SK-N-SH (cell line): ENCODE measurements around the gene FAM9C. TPM values are rescaled to one million over a fixed set of nuclear protein-coding genes. Genes with fewer than 3 reads are reported as not detected.

Source experiments
- CTCF ChIA-PET: fragments of 300-600, 350-600 bp; formaldehyde crosslinking; extraction: SDS; loops from one replicate; lab custom pipeline; 2021; lab: Yijun Ruan, JAX
- POLR2A ChIA-PET: fragments of 350-600 bp; sonication (Branson Sonifier 250); formaldehyde crosslinking; extraction: SDS; loops from one replicate; lab custom pipeline; 2020; ENCODE audit warnings: antibody characterized with exemption, inconsistent platforms; lab: Yijun Ruan, JAX
- DNase-seq: peaks from one replicate; pipeline ENCODE4 v3.0.0; 2012
- H2AFZ ChIP-seq: fragments of 200-600 bp; sonication (generic); 2 replicates; pipeline ENCODE4 v1.8.1; 2016; ENCODE audit warnings: antibody characterized with exemption, mild to moderate bottlenecking, low read depth
- H3F3A ChIP-seq: fragments of 200-600 bp; sonication (generic); replicated peaks from 2 replicates; pipeline ENCODE3; 2016; ENCODE audit warnings: antibody characterized with exemption, mild to moderate bottlenecking; ENCODE audit not compliant: insufficient read depth
- H3K27ac ChIP-seq, 2 experiments: fragments of 200-500 bp in 1 of 2; fragments of 200-600 bp in 1 of 2; sonication (Bioruptor generic) in 1 of 2; sonication (generic), shearing (Covaris generic) in 1 of 2; 2 replicates each; pipeline versions ENCODE4 v1.5.1 to v1.6.1; 2014 to 2016; ENCODE audit warnings: low read depth in 2 of 2, inconsistent platforms in 1 of 2, low read length in 1 of 2, mild to moderate bottlenecking in 1 of 2, mixed read lengths in 1 of 2
- H3K27me3 ChIP-seq: fragments of 200-600 bp; sonication (generic), shearing (Covaris generic); 2 replicates; pipeline ENCODE4 v1.6.1; 2016; ENCODE audit warnings: mixed run types; ENCODE audit not compliant: insufficient read depth
- H3K36me3 ChIP-seq, 2 experiments: fragments of 200-500 bp in 1 of 2; fragments of 200-600 bp in 1 of 2; sonication (Bioruptor generic) in 1 of 2; sonication (generic) in 1 of 2; replicated peaks in 1 of 2; 2 replicates each; pipeline versions ENCODE3 to v1.5.1; 2014 to 2016; ENCODE audit warnings: low read length in 1 of 2, mild to moderate bottlenecking in 1 of 2; ENCODE audit not compliant: insufficient read depth in 2 of 2, control insufficient read depth in 1 of 2
- H3K4me1 ChIP-seq, 2 experiments: fragments of 200-500 bp in 1 of 2; fragments of 200-600 bp in 1 of 2; sonication (Bioruptor generic) in 1 of 2; sonication (generic), shearing (Covaris generic) in 1 of 2; 2 replicates each; pipeline versions ENCODE4 v1.5.1 to v1.6.1; 2014 to 2016; ENCODE audit warnings: low read depth in 1 of 2, low read length in 1 of 2, mixed run types in 1 of 2; ENCODE audit not compliant: insufficient read depth in 2 of 2, control insufficient read depth in 1 of 2
- H3K4me2 ChIP-seq: fragments of 200-600 bp; sonication (generic), shearing (Covaris generic); 2 replicates; pipeline ENCODE4 v1.6.1; 2017; ENCODE audit warnings: mixed run types
- H3K4me3 ChIP-seq, 2 experiments: fragments of 200-500 bp in 1 of 2; fragments of 200-600 bp in 1 of 2; sonication (Bioruptor generic) in 1 of 2; sonication (generic), shearing (Covaris generic) in 1 of 2; 2 replicates each; pipeline versions ENCODE4 v1.5.1 to v1.8.1; 2014 to 2016; ENCODE audit warnings: low read depth in 2 of 2, inconsistent platforms in 1 of 2, low read length in 1 of 2, mild to moderate bottlenecking in 1 of 2, mixed read lengths in 1 of 2, moderate library complexity in 1 of 2
- H3K79me2 ChIP-seq: fragments of 200-600 bp; sonication (generic); 2 replicates; pipeline ENCODE4 v1.8.1; 2017; ENCODE audit warnings: mild to moderate bottlenecking; ENCODE audit not compliant: insufficient read depth
- H3K9ac ChIP-seq: fragments of 200-600 bp; sonication (generic); 2 replicates; pipeline ENCODE4 v1.6.1; 2017; ENCODE audit warnings: mixed run types
- H3K9me2 ChIP-seq: fragments of 200-600 bp; sonication (generic); 2 replicates; pipeline ENCODE4 v1.6.1; 2017; ENCODE audit warnings: mixed run types
- H3K9me3 ChIP-seq: fragments of 200-600 bp; sonication (generic); 2 replicates; pipeline ENCODE4 v1.6.1; 2017; ENCODE audit warnings: mixed run types, mild to moderate bottlenecking, moderate library complexity
- H4K20me1 ChIP-seq: fragments of 200-600 bp; sonication (generic); 2 replicates; pipeline ENCODE4 v1.6.1; 2017; ENCODE audit warnings: mild to moderate bottlenecking, mixed run types; ENCODE audit not compliant: insufficient read depth
- EP300 ChIP-seq, 2 experiments: IDR thresholded peaks; 2 replicates each; pipeline versions ENCODE4 v1.4.0 to v1.6.1; 2012; ENCODE audit warnings: borderline replicate concordance in 1 of 2, low read depth in 1 of 2, low read length in 1 of 2
- FOXJ3 ChIP-seq: sonication (generic); formaldehyde crosslinking; IDR thresholded peaks from 2 replicates; pipeline ENCODE4 v1.5.1; 2020; ENCODE audit warnings: mild to moderate bottlenecking, missing genetic modification reagents
- GABPA ChIP-seq: IDR thresholded peaks from 2 replicates; pipeline ENCODE4 v1.4.0; 2012; ENCODE audit warnings: low read depth, mild to moderate bottlenecking
- MEF2A ChIP-seq: IDR thresholded peaks from 2 replicates; pipeline ENCODE4 v1.4.0; 2012; ENCODE audit warnings: low read depth, borderline replicate concordance
- MXI1 ChIP-seq: IDR thresholded peaks from 2 replicates; pipeline ENCODE4 v1.6.1; 2012; ENCODE audit warnings: mild to moderate bottlenecking, low read depth, low read length, improper control_type of control experiment
- NFIC ChIP-seq: IDR thresholded peaks from 2 replicates; pipeline ENCODE4 v1.4.0; 2012; ENCODE audit warnings: borderline replicate concordance
- NRF1 ChIP-seq: IDR thresholded peaks from 2 replicates; pipeline ENCODE4 v1.6.1; 2012; ENCODE audit warnings: low read depth, mild to moderate bottlenecking, low read length
- POLR2AphosphoS5 ChIP-seq: IDR thresholded peaks from 2 replicates; pipeline ENCODE4 v1.6.1; 2012; ENCODE audit warnings: low read depth, low read length
- RAD21 ChIP-seq: IDR thresholded peaks from 2 replicates; pipeline ENCODE4 v1.6.1; 2012; ENCODE audit warnings: mild to moderate bottlenecking, low read length
- RFX5 ChIP-seq: IDR thresholded peaks from 2 replicates; pipeline ENCODE4 v1.6.1; 2012; ENCODE audit warnings: mild to moderate bottlenecking, improper control_type of control experiment, low read length
- RXRA ChIP-seq: IDR thresholded peaks from 2 replicates; pipeline ENCODE4 v1.4.0; 2012; ENCODE audit warnings: low read depth, mild to moderate bottlenecking, borderline replicate concordance
- SIN3A ChIP-seq: IDR thresholded peaks from 2 replicates; pipeline ENCODE4 v1.6.1; 2012; ENCODE audit warnings: low read depth, mild to moderate bottlenecking, low read length, moderate library complexity, borderline replicate concordance
- SMC3 ChIP-seq: IDR thresholded peaks from 2 replicates; pipeline ENCODE4 v1.6.1; 2012; ENCODE audit warnings: low read depth, low read length, improper control_type of control experiment
- TAF1 ChIP-seq: IDR thresholded peaks from 2 replicates; pipeline ENCODE4 v1.6.1; 2012; ENCODE audit warnings: low read depth, mild to moderate bottlenecking, low read length, moderate library complexity, borderline replicate concordance
- YY1 ChIP-seq: IDR thresholded peaks from 2 replicates; pipeline ENCODE4 v1.4.0; 2012; ENCODE audit warnings: low read depth, mild to moderate bottlenecking
- WGBS: methylation state at CpG from one replicate; pipeline ENCODE4 v1.1.6; 2017; ENCODE audit warnings: low lambda C conversion rate; 5-methylcytosine and 5-hydroxymethylcytosine counted together
- polyA plus RNA-seq, 3 experiments: library from polyadenylated mRNA; depleted of rRNA; stranded (reverse); fragments of >200 nt; gene quantifications; 2 replicates each; pipeline ENCODE4 v1.2.3, GENCODE V29; 2012
- TF ChIP-seq, protein P1 (sequence below): IDR thresholded peaks from 2 replicates; pipeline ENCODE4 v1.4.0; 2012; ENCODE audit warnings: low read depth, borderline replicate concordance
- TF ChIP-seq, protein P2 (sequence below): IDR thresholded peaks from 2 replicates; pipeline ENCODE4 v1.4.0; 2012; ENCODE audit warnings: low read depth, borderline replicate concordance
- TF ChIP-seq, protein P3 (sequence below): IDR thresholded peaks from 2 replicates; pipeline ENCODE4 v1.6.1; 2012; ENCODE audit warnings: mild to moderate bottlenecking, low read depth, low read length, moderate library complexity
- TF ChIP-seq, protein P4 (sequence below): IDR thresholded peaks from 2 replicates; pipeline ENCODE4; 2012

The FAM9C gene
- polyA plus RNA-seq, 1 of the 3 experiments (the other 2 are of a cell fraction), result 2.6 TPM

DNA sequence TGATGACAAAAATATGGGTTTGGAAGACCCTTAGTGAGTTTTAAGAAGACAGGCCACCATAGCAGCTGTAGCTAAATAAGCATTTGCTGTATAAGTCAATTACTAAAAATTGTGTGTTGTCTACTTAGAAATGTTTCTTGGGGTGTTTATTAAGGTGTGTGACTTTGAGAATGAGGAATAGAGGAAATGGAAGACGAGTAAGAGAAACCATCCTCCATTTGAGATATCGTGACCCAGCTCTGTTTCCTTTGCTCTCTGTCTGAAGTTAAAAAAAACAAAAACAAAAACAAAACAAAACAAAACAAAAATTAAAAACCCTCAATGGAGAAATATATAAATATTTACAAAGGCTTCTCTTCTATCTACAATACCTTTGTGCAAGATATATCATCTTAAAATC is 41.7 kb upstream of the FAM9C start (continued):
- TF ChIP-seq NRF1, result no peak
- TF ChIP-seq, protein P1, sequence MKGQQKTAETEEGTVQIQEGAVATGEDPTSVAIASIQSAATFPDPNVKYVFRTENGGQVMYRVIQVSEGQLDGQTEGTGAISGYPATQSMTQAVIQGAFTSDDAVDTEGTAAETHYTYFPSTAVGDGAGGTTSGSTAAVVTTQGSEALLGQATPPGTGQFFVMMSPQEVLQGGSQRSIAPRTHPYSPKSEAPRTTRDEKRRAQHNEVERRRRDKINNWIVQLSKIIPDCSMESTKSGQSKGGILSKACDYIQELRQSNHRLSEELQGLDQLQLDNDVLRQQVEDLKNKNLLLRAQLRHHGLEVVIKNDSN, result no peak
- TF ChIP-seq GABPA, result no peak
- TF ChIP-seq MXI1, result no peak
- no peak for TF ChIP-seq RXRA

DNA sequence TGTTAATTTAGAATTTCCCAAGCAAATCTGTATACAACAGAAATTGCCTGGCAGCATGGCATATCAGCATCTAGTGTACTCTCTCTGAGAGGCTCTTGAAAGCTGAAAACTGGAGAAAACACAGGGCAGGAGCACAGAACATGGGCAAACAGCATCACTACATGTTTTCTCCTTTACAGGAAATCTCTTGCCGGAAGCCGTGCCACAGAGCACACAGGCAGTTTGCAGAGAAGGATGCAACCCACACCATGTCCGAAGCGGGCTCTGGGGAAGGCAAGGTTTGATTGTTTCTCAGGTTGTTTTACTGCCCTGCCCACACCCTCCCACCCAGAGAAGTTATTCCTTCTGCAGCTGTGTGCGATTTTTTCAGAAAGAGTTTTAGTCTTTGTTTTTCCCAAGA is 41.1 kb upstream of the FAM9C start:
- CTCF ChIA-PET, result interaction anchor here (0.6 kb wide), 1 partner anchor 1110 kb away, joined by 3 read pairs; no protein-coding TSS in a partner anchor
- Histone ChIP-seq H3K9ac (no peak overlapping the region), H3K4me3 (no peak overlapping the region), H3F3A (peaks cover 10% of the 10 kb centered on the region), H3K4me1 (no peaks in the 10 kb centered on the region; a peak in 1 of 4 replicates), H3K79me2 (no peaks in the 10 kb centered on the region), H3K4me2 (no peak overlapping the region), H2AFZ (no peak overlapping the region), H3K27ac (no peak overlapping the region), H3K9me2 (no peaks in the 10 kb centered on the region), H4K20me1 (no peaks in the 10 kb centered on the region), H3K9me3 (no peaks in the 10 kb centered on the region), H3K36me3 (no peaks in the 10 kb centered on the region), H3K27me3 (no peaks in the 10 kb centered on the region)
- POLR2A ChIA-PET, result no interaction called here
- TF ChIP-seq GABPA, result no peak
- TF ChIP-seq POLR2AphosphoS5, result no peak
- WGBS, result 66% methylated on average over 4 of the region's 5 CpGs
- DNase-seq, result no peak

DNA sequence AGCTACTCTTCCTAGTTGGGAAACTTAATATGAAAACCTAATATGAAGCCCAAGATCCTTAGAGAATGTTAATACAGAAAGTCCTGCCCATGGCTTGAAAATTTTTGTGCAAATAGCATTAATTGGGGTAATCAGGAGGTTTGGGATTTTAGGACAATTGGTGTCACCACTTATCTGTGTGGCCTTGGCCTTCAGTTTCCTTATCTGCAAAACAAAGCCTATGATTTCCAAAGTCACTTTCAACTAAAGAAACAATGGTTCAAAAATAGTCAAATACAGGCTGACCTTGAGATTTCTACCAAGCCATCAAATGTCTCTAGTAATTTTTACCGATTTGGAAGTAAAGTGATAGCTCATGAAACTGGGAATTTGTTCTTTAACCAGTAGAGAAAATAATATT is 40.2 kb upstream of the FAM9C start:
- H3K4me1 ChIP-seq, result no peaks in the 10 kb centered on the region; a peak in 1 of 4 replicates
- no peak overlapping the region for H3K4me3 ChIP-seq
- H3K9me2 ChIP-seq, result no peaks in the 10 kb centered on the region
- TF ChIP-seq EP300 (IDR thresholded peaks at IDR 0.05; ENCODE audit: borderline replicate concordance in 1 of 2, low read depth in 1 of 2, low read length in 1 of 2) (no peak), RFX5 (no peak), POLR2AphosphoS5 (no peak), RAD21 (no peak), NFIC (no peak), TAF1 (no peak), YY1 (no peak), MEF2A (no peak), NRF1 (no peak), GABPA (no peak), FOXJ3 (CRISPR knock-in tag) (no peak), SMC3 (no peak), SIN3A (no peak)
- TF ChIP-seq, protein P2, sequence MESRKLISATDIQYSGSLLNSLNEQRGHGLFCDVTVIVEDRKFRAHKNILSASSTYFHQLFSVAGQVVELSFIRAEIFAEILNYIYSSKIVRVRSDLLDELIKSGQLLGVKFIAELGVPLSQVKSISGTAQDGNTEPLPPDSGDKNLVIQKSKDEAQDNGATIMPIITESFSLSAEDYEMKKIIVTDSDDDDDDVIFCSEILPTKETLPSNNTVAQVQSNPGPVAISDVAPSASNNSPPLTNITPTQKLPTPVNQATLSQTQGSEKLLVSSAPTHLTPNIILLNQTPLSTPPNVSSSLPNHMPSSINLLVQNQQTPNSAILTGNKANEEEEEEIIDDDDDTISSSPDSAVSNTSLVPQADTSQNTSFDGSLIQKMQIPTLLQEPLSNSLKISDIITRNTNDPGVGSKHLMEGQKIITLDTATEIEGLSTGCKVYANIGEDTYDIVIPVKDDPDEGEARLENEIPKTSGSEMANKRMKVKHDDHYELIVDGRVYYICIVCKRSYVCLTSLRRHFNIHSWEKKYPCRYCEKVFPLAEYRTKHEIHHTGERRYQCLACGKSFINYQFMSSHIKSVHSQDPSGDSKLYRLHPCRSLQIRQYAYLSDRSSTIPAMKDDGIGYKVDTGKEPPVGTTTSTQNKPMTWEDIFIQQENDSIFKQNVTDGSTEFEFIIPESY, result no peak
- TF ChIP-seq, protein P3, sequence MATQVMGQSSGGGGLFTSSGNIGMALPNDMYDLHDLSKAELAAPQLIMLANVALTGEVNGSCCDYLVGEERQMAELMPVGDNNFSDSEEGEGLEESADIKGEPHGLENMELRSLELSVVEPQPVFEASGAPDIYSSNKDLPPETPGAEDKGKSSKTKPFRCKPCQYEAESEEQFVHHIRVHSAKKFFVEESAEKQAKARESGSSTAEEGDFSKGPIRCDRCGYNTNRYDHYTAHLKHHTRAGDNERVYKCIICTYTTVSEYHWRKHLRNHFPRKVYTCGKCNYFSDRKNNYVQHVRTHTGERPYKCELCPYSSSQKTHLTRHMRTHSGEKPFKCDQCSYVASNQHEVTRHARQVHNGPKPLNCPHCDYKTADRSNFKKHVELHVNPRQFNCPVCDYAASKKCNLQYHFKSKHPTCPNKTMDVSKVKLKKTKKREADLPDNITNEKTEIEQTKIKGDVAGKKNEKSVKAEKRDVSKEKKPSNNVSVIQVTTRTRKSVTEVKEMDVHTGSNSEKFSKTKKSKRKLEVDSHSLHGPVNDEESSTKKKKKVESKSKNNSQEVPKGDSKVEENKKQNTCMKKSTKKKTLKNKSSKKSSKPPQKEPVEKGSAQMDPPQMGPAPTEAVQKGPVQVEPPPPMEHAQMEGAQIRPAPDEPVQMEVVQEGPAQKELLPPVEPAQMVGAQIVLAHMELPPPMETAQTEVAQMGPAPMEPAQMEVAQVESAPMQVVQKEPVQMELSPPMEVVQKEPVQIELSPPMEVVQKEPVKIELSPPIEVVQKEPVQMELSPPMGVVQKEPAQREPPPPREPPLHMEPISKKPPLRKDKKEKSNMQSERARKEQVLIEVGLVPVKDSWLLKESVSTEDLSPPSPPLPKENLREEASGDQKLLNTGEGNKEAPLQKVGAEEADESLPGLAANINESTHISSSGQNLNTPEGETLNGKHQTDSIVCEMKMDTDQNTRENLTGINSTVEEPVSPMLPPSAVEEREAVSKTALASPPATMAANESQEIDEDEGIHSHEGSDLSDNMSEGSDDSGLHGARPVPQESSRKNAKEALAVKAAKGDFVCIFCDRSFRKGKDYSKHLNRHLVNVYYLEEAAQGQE, result no peak
- TF ChIP-seq, protein P4, sequence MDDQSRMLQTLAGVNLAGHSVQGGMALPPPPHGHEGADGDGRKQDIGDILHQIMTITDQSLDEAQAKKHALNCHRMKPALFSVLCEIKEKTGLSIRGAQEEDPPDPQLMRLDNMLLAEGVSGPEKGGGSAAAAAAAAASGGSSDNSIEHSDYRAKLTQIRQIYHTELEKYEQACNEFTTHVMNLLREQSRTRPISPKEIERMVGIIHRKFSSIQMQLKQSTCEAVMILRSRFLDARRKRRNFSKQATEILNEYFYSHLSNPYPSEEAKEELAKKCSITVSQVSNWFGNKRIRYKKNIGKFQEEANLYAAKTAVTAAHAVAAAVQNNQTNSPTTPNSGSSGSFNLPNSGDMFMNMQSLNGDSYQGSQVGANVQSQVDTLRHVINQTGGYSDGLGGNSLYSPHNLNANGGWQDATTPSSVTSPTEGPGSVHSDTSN, result no peak
- ChIA-PET POLR2A (no interaction called here), CTCF (no interaction called here)
- H2AFZ ChIP-seq, result no peak overlapping the region
- WGBS, result 43% methylated on average over 1 of the region's 1 CpG
- DNase-seq, result no peak
- no peaks in the 10 kb centered on the region for H3K36me3 ChIP-seq
- H3K79me2 ChIP-seq, result no peaks in the 10 kb centered on the region
- H4K20me1 ChIP-seq, result no peaks in the 10 kb centered on the region
- no peaks in the 10 kb centered on the region for H3K27me3 ChIP-seq
- no peak overlapping the region for H3K4me2 ChIP-seq
- no peaks in the 10 kb centered on the region for H3K9me3 ChIP-seq
- H3K27ac ChIP-seq, result no peak overlapping the region
- peaks cover 10% of the 10 kb centered on the region for H3F3A ChIP-seq
- H3K9ac ChIP-seq, result no peak overlapping the region
